Activated T-helper 17 cell treated with anti-CD3 and anti-CD28 coated beads, Interleukin-2, amount 50 U/mL, for 72 hours (primary cell): ENCODE measurements around the gene TEX44. TPM values are rescaled to one million over a fixed set of nuclear protein-coding genes. Genes with fewer than 3 reads are reported as not detected.
A peak's percentile ranks its signal among the peaks of the same experiment; 100 is the strongest.
"Not testable (repeated sequence)": the region's sequence is repeated elsewhere in the genome, so short reads cannot be mapped to it uniquely, and the experiment has no call there.

Experiments used
- ATAC-seq: fragments of 150-1000 bp; cut with Tn5 transposase; replicated peaks from 2 replicates; pipeline ENCODE4 v1.10.0; 2021; ENCODE audit warnings: mild to moderate bottlenecking, moderate library complexity
- H3K27ac Mint-ChIP-seq: one replicate; pipeline ENCODE4 v1.8.0; 2022; ENCODE audit warnings: mixed read lengths
- H3K27me3 Mint-ChIP-seq: one replicate; pipeline ENCODE4 v1.8.0; 2022; ENCODE audit warnings: mixed read lengths
- H3K36me3 Mint-ChIP-seq: one replicate; pipeline ENCODE4 v1.8.0; 2022; ENCODE audit warnings: low read depth, mild to moderate bottlenecking, mixed read lengths
- H3K4me1 Mint-ChIP-seq: one replicate; pipeline ENCODE4 v1.8.0; 2022; ENCODE audit warnings: mixed read lengths
- H3K4me3 Mint-ChIP-seq: one replicate; pipeline ENCODE4 v1.8.0; 2022; ENCODE audit warnings: mild to moderate bottlenecking, mixed read lengths
- H3K9me3 Mint-ChIP-seq: one replicate; pipeline ENCODE4 v1.8.0; 2022; ENCODE audit warnings: mixed read lengths
- total RNA-seq, 2 donors: library from RNA; stranded (reverse); gene quantifications; one replicate each; pipeline ENCODE4 v1.2.3, GENCODE V29; 2022

TEX44 gene
- not detected for total RNA-seq

DNA sequence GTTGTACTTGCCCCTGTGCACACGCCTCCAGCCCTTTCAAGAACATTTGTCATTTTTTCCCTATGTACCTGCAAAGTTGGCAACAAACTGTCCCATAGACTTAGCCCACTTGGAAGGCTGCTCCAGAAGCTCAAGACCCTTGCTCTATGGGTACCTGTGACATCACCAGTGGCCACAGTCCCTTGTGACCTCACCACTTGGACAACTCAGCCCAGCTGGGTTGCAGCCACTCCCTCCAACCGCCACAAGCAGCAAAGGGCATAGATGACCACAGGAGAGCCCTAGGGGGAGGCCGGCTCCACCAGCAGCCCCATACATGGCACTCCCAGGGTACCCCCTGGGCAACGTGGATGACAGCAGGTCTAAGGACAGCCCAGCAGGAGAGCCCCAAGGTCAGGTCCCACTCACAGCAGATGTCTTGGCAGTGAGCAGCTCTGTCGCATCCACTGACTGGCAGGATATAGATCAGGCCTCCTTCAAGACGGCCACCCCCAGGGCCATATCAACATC is at the start of gene TEX44:
Gene TEX44 (plus strand): TSS at position 229 of the 510 bp plus-strand sequence. CDS start 88 bp downstream, at position 317.
- H3K36me3 Mint-ChIP-seq: no peaks in the 10 kb centered on the region
- H3K27me3 Mint-ChIP-seq: no peaks in the 10 kb centered on the region
- no peaks in the 10 kb centered on the region for H3K9me3 Mint-ChIP-seq
- H3K4me1 Mint-ChIP-seq: no peaks in the 10 kb centered on the region
- H3K4me3 Mint-ChIP-seq: no peak within 1 kb of the TSS
- no peak within 1 kb of the TSS for H3K27ac Mint-ChIP-seq
- ATAC-seq: no peak

DNA sequence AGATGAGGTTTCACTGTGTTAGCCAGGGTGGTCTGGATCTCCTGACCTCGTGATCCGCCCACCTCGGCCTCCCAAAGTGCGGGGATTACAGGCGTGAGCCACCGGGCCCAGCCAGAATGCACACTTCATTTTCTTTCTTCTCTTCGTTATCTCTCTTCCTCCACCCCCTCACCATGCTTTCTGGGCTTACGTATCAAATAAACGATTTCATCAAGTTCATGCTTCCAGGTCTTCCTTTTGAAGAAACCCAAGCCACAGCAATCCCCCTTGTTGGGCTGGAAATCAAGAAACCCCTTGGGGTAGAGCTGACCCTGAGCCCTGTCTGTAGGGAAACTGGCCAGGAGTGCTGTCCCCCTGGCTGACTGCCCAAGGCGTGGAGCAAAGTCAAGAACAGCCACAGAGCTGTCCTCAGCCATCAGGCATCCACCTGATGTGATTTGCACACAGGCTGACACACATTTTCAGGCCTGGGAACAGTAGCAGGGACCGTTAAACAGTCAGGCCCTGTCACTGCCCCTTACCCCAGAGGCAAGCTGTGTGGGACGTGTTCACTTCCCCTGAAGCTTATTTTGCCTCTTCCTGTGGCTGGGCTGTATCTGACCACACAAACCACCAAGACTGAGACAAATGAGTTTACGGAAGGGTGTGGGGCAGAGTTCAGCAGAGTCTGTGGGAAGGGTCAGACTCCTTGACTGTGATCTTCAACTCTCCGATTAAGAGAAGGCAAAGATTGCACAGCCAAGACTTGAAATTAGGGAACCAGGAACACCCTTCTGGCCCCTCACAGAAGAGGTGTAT is 47.4 kb upstream of the TEX44 start:
- H3K36me3 Mint-ChIP-seq: no peaks in the 10 kb centered on the region
- H3K27me3 Mint-ChIP-seq: no peaks in the 10 kb centered on the region
- H3K27ac Mint-ChIP-seq: peak overlapping the region; percentile 88
- ATAC-seq: peak; percentile 99
- peak overlapping the region; percentile 84 for H3K4me3 Mint-ChIP-seq
- H3K9me3 Mint-ChIP-seq: peaks cover 6% of the 10 kb centered on the region
- peaks cover 21% of the 10 kb centered on the region for H3K4me1 Mint-ChIP-seq

DNA sequence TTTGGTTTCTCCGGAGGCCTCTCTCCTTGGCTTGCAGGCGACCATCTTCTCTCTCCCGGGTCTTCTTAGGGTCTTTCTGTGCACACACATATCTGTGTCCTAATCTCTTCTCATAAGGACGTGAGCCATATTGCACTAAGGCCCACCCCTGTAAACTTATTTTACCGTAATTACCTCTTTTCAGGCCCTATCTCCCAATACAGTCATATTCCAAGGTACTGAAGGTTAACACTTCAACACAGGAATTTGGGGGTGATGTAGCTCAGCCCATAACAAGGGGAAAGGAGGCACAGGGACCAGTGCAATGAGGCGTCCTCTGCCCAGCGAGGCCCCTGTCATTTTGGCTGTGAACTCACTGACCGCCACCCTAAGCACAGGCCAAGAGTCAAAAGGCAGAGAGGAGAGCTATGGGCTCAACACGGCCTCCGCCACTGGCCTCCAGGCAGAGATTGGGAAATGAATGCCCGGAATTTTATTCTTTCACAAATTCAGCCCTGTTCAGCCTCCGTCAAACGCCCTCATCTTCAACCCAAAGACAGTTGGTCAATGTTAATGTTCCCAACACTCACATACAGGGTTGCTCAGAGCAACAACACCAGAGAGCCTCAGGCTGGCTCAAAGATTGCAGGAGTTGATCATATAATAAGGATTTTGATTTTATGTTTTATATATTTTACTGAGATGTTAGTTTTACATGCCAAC is 46.5 kb upstream of the TEX44 start:
- ATAC-seq: no peak
- Mint-ChIP-seq H3K4me1 (peaks cover 21% of the 10 kb centered on the region), H3K4me3 (peak overlapping the region; percentile 84), H3K27me3 (no peaks in the 10 kb centered on the region), H3K27ac (peak overlapping the region; percentile 88), H3K36me3 (no peaks in the 10 kb centered on the region), H3K9me3 (peaks cover 6% of the 10 kb centered on the region)

DNA sequence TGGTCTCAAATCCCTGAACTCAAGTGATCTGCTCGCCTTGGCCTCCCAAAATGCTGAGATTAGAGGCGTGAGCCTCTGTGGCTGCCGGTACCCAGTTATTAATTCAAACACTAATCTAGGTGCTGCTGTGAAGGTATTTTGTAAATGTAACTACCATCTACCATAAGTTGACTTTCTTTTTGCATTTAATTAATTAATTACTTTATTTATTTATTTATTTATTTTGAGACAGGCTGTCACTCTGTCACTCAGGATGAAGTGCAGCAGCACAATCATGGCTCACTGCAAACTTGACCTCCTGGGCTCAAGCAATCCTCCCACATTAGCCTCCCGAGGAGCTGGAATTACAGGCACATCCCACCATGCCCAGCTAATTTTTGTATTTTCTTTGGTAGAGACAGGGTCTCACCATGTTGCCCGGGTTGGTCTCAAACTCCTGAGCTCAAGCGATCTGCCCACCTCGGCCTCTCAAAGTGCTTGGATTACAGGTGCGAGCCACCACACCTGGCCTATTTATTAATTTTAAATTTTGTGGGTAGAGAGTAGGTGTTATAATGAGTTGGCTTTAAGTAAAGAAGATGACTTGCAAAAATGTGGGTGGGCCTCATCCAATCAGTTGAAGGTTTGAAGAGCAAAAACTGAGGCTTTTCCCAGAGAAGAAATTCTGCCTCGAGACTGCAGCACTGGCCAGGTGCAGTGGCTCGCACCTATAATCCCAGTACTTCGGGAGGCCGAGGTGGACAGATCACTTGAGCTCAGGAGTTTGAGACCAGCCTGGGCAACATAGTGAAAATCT is 45.2 kb upstream of the TEX44 start:
- Mint-ChIP-seq H3K27me3 (no peaks in the 10 kb centered on the region), H3K9me3 (peaks cover 1% of the 10 kb centered on the region), H3K4me1 (peaks cover 21% of the 10 kb centered on the region), H3K36me3 (no peaks in the 10 kb centered on the region), H3K27ac (no peak overlapping the region), H3K4me3 (no peak overlapping the region)
- ATAC-seq: no peak

DNA sequence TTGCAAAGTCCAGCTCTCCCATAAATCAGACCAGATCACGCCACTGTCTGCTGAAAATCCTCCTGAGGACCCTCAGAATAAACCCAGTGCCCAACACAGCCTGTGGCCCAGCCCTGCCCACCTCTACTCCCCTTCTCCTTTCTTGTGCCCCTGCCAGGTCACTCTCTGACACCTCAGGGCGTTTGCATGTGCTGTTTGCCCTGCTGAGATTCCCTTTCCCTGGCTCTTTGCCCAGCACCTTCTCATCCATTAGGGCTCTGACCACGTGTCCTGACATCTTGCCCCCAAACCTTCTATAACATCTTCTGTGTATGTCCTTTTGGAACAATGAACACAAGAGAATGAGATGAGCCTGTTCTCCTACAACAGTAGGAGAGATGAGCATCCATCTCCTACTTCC is 43.9 kb upstream of the TEX44 start:
- Mint-ChIP-seq H3K4me1 (peaks cover 21% of the 10 kb centered on the region), H3K36me3 (no peaks in the 10 kb centered on the region), H3K4me3 (no peak overlapping the region), H3K27ac (no peak overlapping the region), H3K27me3 (no peaks in the 10 kb centered on the region), H3K9me3 (peaks cover 11% of the 10 kb centered on the region)
- no peak for ATAC-seq

DNA sequence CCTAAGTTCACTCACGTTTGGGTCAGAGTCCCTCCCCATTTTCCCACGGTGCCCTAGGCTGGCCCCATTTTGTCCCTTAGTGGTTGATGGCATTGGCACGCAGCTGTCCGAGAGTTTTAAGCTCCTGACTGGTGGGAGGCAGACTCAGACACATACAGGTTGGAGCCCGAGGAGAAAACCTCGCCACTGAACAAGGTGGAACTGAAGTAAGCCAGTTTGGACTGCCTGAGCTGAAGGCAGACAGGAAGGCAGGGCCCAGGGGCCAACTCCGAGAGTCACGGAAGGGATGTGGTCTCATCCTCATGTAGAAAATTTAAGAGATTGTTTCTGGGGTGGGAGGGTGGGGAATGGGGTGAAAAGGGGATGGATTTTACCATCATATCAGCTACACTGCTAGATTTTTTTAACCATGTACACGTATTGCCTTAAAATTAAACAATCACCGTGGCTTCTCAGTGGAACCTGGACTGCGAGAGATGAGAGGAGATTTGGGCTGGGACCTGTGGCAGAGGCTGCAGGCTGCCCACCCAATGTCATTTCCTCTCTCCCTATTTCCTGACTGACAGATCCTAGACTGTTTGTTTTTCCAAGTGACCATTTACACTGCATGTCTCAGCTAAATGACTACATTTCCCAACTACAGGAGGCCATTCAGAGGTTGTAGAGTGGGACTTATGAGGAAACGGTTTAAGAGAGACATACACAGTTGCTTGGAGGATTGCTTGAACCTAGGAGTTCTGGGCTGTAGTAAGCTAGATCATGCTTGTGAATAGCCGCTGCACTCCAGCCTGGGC is 43.0 kb upstream of the TEX44 start:
- Mint-ChIP-seq H3K27ac (no peak overlapping the region), H3K4me1 (peaks cover 23% of the 10 kb centered on the region), H3K4me3 (no peak overlapping the region), H3K9me3 (peaks cover 11% of the 10 kb centered on the region), H3K36me3 (no peaks in the 10 kb centered on the region), H3K27me3 (no peaks in the 10 kb centered on the region)
- ATAC-seq: no peak

DNA sequence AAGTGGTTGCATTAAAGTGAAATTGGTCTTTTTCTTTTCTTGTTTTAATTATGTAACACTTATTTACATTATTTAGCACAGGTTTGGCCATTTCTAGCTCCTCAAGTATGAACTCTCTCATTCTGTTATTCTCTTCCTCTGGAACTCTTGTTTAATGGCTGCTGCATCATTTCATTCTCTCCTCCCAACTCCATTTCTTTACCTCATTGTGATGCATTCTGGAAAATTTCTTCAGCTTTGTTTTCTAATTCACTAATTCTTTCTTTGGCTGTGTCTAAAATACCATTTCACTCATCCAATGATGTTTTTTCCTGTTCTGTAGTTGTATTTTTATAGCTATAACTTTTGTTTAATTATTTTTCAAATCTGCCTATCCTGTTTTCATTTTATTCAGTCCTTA is 39.9 kb upstream of the TEX44 start:
- Mint-ChIP-seq H3K4me3 (no peak overlapping the region), H3K27me3 (no peaks in the 10 kb centered on the region), H3K27ac (no peak overlapping the region), H3K36me3 (no peaks in the 10 kb centered on the region), H3K4me1 (peaks cover 14% of the 10 kb centered on the region), H3K9me3 (peaks cover 11% of the 10 kb centered on the region)
- no peak for ATAC-seq

DNA sequence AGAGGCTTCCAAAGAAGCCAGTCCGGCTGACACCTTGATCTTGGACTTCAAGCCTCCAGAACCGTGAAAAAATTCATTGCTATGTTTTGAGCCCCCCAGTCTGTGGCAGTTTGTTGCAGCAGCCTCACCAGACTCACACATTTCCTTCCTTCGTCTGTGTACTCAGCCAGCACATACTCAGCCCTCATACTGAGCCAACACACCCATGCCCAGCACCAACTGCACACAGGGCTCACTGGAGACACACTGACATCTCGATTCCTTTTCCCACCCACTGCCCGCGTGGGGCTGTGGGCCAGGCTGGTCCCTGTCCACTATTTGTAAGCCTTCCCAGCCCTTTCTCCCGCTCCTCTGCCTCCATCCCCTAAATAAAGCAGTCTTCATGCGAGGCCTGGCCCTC is 38.3 kb upstream of the TEX44 start:
- peaks cover 11% of the 10 kb centered on the region for H3K4me1 Mint-ChIP-seq
- no peaks in the 10 kb centered on the region for H3K27me3 Mint-ChIP-seq
- ATAC-seq: no peak
- peaks cover 11% of the 10 kb centered on the region for H3K9me3 Mint-ChIP-seq
- H3K27ac Mint-ChIP-seq: peak overlapping the region; percentile 87
- H3K4me3 Mint-ChIP-seq: peak overlapping the region; percentile 50
- H3K36me3 Mint-ChIP-seq: no peaks in the 10 kb centered on the region

DNA sequence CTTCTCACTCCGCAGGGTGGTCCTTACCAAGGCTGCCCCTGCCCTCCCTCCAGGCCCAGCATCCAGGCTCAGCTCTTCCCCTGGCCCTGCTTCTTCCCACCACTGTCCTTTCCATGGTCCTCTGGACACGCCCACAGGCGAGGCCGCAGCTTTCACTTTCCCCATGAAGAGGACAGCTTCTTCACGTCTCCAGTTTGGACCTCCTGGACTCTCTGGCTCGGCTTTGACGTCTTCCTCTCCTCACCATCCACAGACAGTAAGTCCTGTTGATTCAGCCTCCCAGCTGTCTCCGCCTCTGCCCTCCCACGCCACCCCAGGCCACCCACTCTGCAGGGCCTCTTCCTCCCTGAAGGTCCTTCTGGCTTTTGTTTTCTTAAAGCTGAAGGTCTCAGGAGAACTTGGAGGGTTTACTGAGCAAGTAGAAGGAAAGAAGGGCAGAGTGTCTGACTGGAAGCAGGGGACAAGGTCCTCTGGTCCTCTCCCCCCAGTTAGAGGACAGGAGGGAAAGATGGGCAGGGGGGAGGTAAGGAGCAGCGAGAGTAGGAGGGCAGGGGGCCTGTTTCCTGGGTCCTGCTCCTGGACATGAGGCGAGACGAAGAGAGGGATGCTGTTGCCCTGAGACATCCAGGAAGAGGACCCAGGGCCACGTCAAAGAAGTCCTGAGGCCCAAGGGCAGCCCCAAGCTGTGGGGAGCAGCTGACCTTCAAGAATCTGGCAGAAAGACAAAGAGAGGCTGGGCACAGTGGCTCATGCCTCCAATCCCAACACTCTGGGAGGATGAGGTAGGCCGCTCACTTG is 37.7 kb upstream of the TEX44 start:
- H3K27me3 Mint-ChIP-seq: no peaks in the 10 kb centered on the region
- no peaks in the 10 kb centered on the region for H3K36me3 Mint-ChIP-seq
- peak overlapping the region; percentile 87 for H3K27ac Mint-ChIP-seq
- H3K4me3 Mint-ChIP-seq: peak overlapping the region; percentile 50
- H3K4me1 Mint-ChIP-seq: peaks cover 11% of the 10 kb centered on the region
- peaks cover 11% of the 10 kb centered on the region for H3K9me3 Mint-ChIP-seq
- ATAC-seq: no peak

DNA sequence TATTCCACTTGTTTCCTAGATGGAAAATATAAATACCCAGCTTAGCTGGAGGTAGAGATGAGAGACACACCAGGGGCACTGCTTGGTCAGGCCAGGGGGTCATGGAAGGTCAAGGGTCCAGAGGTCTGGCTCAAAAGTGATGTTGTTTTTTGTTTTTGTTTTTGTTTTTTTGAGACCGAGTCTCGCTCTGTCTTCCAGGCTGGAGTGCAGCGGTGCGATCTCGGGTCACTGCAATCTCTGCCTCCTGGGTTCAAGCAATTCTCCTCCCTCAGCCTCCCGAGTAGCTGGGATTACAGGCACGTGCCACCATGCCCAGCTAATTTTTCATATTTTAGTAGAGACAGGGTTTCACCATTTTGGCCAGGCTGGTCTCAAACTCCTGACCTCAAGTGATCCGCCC is 36.2 kb upstream of the TEX44 start:
- H3K27ac Mint-ChIP-seq, ATAC-seq, H3K36me3 Mint-ChIP-seq, H3K4me3 Mint-ChIP-seq, H3K27me3 Mint-ChIP-seq: not testable (repeated sequence)
- Mint-ChIP-seq H3K9me3 (peaks cover 11% of the 10 kb centered on the region), H3K4me1 (peaks cover 11% of the 10 kb centered on the region)

DNA sequence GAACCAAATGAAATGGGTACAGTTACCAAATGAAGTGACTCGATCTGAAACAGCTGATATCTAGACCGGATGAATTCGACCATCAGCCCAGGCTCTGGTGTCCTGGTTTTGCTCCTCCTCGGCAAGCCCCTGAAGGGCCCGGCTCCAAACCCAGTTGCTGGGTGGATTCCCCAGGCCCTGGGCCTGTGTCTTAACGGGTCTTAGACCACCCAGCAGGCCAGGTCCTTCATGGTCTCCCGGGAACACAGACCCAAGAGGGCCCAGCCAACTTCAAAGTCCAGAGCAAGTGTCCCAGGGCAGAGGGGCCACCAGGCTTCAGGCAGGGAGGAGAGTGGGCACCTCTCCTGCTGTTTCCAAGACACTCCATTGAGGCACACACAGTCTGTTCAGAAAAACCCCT is 35.7 kb upstream of the TEX44 start:
- H3K36me3 Mint-ChIP-seq: no peaks in the 10 kb centered on the region
- H3K27ac Mint-ChIP-seq: no peak overlapping the region
- H3K27me3 Mint-ChIP-seq: no peaks in the 10 kb centered on the region
- H3K4me3 Mint-ChIP-seq: no peak overlapping the region
- no peak for ATAC-seq
- H3K4me1 Mint-ChIP-seq: peaks cover 11% of the 10 kb centered on the region
- peaks cover 11% of the 10 kb centered on the region for H3K9me3 Mint-ChIP-seq

DNA sequence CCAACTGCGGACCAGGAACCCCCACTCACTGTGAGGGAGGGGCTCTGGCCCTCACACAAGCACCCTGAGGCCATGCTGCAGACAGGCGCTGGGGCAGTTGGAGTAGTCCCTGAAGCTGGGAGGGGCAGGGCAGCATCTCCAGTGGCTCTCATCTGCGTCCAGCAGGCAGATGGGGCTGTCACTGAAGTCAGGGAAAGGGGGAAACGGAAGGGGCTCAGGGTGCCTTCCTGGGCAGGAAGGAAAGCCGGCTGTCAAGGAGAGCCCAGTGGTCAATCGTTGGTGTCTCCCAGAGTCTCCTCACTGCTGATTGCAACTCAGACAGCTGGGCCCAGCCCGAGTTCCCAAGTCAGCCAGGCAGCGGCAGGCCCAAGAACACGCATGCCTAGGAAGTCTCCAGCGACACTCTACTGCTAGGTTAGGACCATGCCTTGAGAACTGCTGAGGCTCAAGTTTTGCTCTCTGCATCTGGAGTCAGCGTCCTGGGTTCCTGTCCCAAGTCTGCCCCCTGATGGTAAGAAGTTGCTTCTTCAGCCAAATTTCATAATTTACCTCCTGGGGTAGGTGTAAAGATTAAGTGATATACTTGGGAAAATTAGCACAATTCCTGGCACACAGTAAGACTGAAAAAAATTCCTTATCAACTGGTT is 35.0 kb upstream of the TEX44 start:
- Mint-ChIP-seq H3K4me3 (no peak overlapping the region), H3K9me3 (peaks cover 9% of the 10 kb centered on the region), H3K36me3 (no peaks in the 10 kb centered on the region), H3K4me1 (peaks cover 11% of the 10 kb centered on the region), H3K27me3 (no peaks in the 10 kb centered on the region), H3K27ac (no peak overlapping the region)
- peak; percentile 96 for ATAC-seq
